Ectodermal cell (in vitro differentiated cells): Measurements from ENCODE around the gene GOLT1A.
"Not testable (repeated sequence)": the region's sequence is repeated elsewhere in the genome, so short reads cannot be mapped to it uniquely, and the experiment has no call there.

Experiments used
- H3K27ac ChIP-seq: 2 replicates; pipeline ENCODE4 v1.7.0; 2013; ENCODE audit warnings: mild to moderate bottlenecking, low read depth, low read length; ENCODE audit not compliant: insufficient read depth, poor library complexity, severe bottlenecking
- H3K27me3 ChIP-seq: 2 replicates; pipeline ENCODE4 v1.7.0; 2013; ENCODE audit warnings: mild to moderate bottlenecking, low read length; ENCODE audit not compliant: insufficient read depth, control insufficient read depth, poor library complexity, severe bottlenecking
- H3K36me3 ChIP-seq: one replicate; pipeline ENCODE4 v1.7.0; 2013; ENCODE audit warnings: low read length; ENCODE audit not compliant: control insufficient read depth, insufficient read depth
- H3K4me1 ChIP-seq: one replicate; pipeline ENCODE4 v1.7.0; 2013; ENCODE audit warnings: low read length; ENCODE audit not compliant: control insufficient read depth, insufficient read depth
- H3K4me3 ChIP-seq: 2 replicates; pipeline ENCODE4 v1.7.0; 2013; ENCODE audit warnings: low read depth, low read length, control low read depth; ENCODE audit not compliant: insufficient read depth
- H3K9me3 ChIP-seq: 2 replicates; pipeline ENCODE4 v1.7.0; 2013; ENCODE audit warnings: mild to moderate bottlenecking, low read length, moderate library complexity; ENCODE audit not compliant: control insufficient read depth
- WGBS, 2 experiments: methylation state at CpG; one replicate each; pipeline ENCODE4 v1.1.7; 2013; ENCODE audit warnings: missing lambda C conversion rate in 2 of 2; 5-methylcytosine and 5-hydroxymethylcytosine counted together

The GOLT1A gene

GRCh38 chr1:204249736-204250427, 36.1 kb upstream of the GOLT1A start:
- Histone ChIP-seq H3K27ac (no peak overlapping the region), H3K9me3 (no peaks in the 10 kb centered on the region), H3K36me3 (no peaks in the 10 kb centered on the region), H3K4me3 (no peak overlapping the region), H3K4me1 (peaks cover 15% of the 10 kb centered on the region), H3K27me3 (no peaks in the 10 kb centered on the region)
- 76 to 79% methylated on average over 7 of the region's 7 CpGs for WGBS, 2 experiments

DNA sequence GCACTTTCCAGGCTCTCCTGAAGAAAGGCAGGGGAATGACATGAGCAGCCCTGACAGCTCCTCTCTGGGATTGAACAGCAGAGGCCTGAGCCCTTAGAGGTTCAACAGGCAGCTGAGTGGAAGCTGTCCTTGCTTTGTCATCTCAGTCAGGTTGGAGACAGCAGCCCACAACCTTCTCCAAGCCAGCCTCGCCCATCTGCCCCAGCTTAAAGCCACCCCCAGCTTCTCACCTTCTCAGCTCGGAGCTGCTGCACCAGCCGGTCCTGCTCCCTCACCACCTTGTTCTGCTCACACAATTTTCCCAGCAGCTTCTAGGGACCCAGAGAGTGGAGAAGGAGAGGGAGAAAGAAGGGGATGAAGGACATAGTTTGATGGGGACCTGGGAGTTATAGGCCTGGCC, 35.2 kb upstream of the GOLT1A start:
- Histone ChIP-seq H3K27me3 (no peaks in the 10 kb centered on the region), H3K4me3 (no peak overlapping the region), H3K4me1 (peaks cover 9% of the 10 kb centered on the region), H3K36me3 (no peaks in the 10 kb centered on the region), H3K27ac (no peak overlapping the region), H3K9me3 (no peaks in the 10 kb centered on the region)
- 91 to 92% methylated on average over 3 of the region's 3 CpGs for WGBS, 2 experiments

- 89 to 94% methylated on average over 4 of the region's 4 CpGs for WGBS, 2 experiments
- H3K4me1 ChIP-seq: no peaks in the 10 kb centered on the region
- no peak overlapping the region for H3K4me3 ChIP-seq
- H3K9me3 ChIP-seq: no peaks in the 10 kb centered on the region
- no peaks in the 10 kb centered on the region for H3K27me3 ChIP-seq
- no peaks in the 10 kb centered on the region for H3K36me3 ChIP-seq
- no peak overlapping the region for H3K27ac ChIP-seq
Observed at GRCh38 chr1:204246876-204247275, 33.1 kb upstream of the GOLT1A start.

DNA sequence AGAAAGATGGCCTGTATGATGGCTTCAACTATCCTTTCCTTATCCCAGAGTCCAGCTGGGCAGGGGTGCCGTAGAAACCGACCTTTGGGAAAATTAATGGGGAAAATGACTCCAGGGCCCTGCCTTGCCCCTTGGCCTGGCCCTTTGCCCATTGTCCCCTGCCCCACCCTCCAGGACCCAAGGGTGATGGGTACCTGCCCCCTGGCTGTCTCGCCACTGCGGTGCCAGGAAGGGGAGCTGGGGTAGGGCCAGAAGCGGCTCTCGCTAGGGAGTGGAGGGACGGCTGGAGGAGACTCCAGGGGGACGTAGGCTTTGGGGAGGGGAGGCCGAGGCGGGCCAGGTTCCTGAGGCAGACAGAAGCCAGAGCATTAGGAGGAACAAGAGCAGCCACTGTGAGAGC, 29.1 kb upstream of the GOLT1A start:
- Histone ChIP-seq H3K9me3 (no peaks in the 10 kb centered on the region), H3K36me3 (no peaks in the 10 kb centered on the region), H3K27me3 (no peaks in the 10 kb centered on the region), H3K4me1 (no peaks in the 10 kb centered on the region), H3K4me3 (no peak overlapping the region), H3K27ac (no peak overlapping the region)
- 93 to 94% methylated on average over 10 of the region's 10 CpGs for WGBS, 2 experiments

DNA sequence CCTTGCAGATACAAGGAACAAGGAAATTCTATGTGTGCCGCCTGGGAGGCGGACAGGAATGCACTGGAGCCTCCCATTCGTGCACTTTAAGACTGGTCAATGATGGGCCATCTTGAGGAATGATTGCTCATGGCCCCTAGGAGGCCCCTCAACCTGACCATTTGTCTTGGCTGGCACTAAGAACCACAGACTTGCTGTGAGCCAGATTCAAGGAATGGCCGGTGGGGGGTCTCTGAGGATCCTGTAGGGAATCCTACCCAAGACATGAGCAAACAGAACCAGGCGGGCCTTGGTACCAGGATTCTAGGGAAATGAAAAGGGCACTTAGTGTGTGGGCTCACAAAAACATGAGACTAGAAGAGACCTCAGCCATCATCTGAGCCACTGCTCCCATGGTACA, 28.1 kb upstream of the GOLT1A start:
- Histone ChIP-seq H3K36me3 (no peaks in the 10 kb centered on the region), H3K27me3 (no peaks in the 10 kb centered on the region), H3K9me3 (no peaks in the 10 kb centered on the region), H3K4me3 (no peak overlapping the region), H3K27ac (no peak overlapping the region), H3K4me1 (no peaks in the 10 kb centered on the region)
- 95 to 97% methylated on average over 5 of the region's 5 CpGs for WGBS, 2 experiments

DNA sequence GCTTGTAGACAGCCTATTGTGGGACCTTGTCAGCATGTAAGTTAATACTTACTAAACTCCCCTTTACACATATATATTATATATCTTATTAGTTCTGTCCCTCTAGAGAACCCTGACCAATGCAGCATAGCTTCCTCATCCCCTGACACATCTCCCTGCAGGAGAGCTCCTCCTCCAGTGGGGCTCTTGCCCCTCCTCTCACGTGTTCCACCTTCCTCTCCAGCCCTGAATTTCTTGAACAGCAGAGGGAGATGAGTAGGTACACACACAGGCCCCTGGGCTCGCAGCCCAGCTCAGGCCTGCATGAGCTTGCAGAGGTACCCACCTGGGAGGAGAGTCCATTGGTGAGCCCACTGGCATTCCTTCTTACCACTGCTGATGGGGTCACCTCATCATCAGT, 27.3 kb upstream of the GOLT1A start:
- WGBS, 2 experiments: 71 to 74% methylated on average over 2 of the region's 2 CpGs

GRCh38 chr1:204240233-204240632, 26.4 kb upstream of the GOLT1A start:
- H3K27ac ChIP-seq: no peak overlapping the region
- no peaks in the 10 kb centered on the region for H3K9me3 ChIP-seq
- whole genome bisulfite sequencing, 2 experiments: 97 to 100% methylated on average over 1 of the region's 1 CpG
- no peak overlapping the region for H3K4me3 ChIP-seq
- no peaks in the 10 kb centered on the region for H3K4me1 ChIP-seq
- no peaks in the 10 kb centered on the region for H3K36me3 ChIP-seq
- no peaks in the 10 kb centered on the region for H3K27me3 ChIP-seq

More for the DNA sequence above, 27.3 kb upstream of the GOLT1A start:
- H3K4me1 ChIP-seq: no peaks in the 10 kb centered on the region
- no peak overlapping the region for H3K27ac ChIP-seq
- H3K4me3 ChIP-seq: no peak overlapping the region
- no peaks in the 10 kb centered on the region for H3K9me3 ChIP-seq
- no peaks in the 10 kb centered on the region for H3K27me3 ChIP-seq
- H3K36me3 ChIP-seq: no peaks in the 10 kb centered on the region

GRCh38 chr1:204239401-204239800, 25.6 kb upstream of the GOLT1A start:
- H3K4me3 ChIP-seq, H3K4me1 ChIP-seq, H3K9me3 ChIP-seq, H3K27ac ChIP-seq, H3K36me3 ChIP-seq, H3K27me3 ChIP-seq: not testable (repeated sequence)
- whole genome bisulfite sequencing, 2 experiments: 78 to 80% methylated on average over 3 of the region's 3 CpGs

- not testable (repeated sequence) for H3K4me3 ChIP-seq, H3K36me3 ChIP-seq, H3K27me3 ChIP-seq, H3K27ac ChIP-seq, H3K9me3 ChIP-seq, H3K4me1 ChIP-seq
- WGBS, 2 experiments: 91 to 98% methylated on average over 2 of the region's 2 CpGs
Observed at GRCh38 chr1:204238520-204238919, 24.7 kb upstream of the GOLT1A start.

- H3K4me3 ChIP-seq, H3K4me1 ChIP-seq, H3K36me3 ChIP-seq, H3K27me3 ChIP-seq, H3K27ac ChIP-seq, H3K9me3 ChIP-seq: not testable (repeated sequence)
- WGBS, 2 experiments: 94 to 98% methylated on average over 1 of the region's 1 CpG
Observed at GRCh38 chr1:204237515-204237914, 23.7 kb upstream of the GOLT1A start.

- H3K27me3 ChIP-seq: no peaks in the 10 kb centered on the region
- H3K36me3 ChIP-seq: no peaks in the 10 kb centered on the region
- no peak overlapping the region for H3K4me3 ChIP-seq
- no peaks in the 10 kb centered on the region for H3K9me3 ChIP-seq
- H3K27ac ChIP-seq: no peak overlapping the region
- H3K4me1 ChIP-seq: no peaks in the 10 kb centered on the region
Observed at GRCh38 chr1:204232526-204232925, 18.7 kb upstream of the GOLT1A start.
